Thoracic aorta (tissue), 2 donors: ENCODE measurements around the gene COLEC12. TPM values are rescaled to one million over a fixed set of nuclear protein-coding genes. Genes with fewer than 3 reads are reported as not detected.

Experiments
- ATAC-seq: fragments of 150-250 bp; one replicate; pipeline ENCODE4 v1.8.0; 2017; ENCODE audit warnings: low read depth; ENCODE audit not compliant: insufficient number of reproducible peaks, low FRiP score
- DNase-seq: peaks from one replicate; pipeline ENCODE4 v3.0.0-alpha.2; 2020; ENCODE audit warnings: low spot score
- H3K27ac ChIP-seq, 2 donors: fragments of 200-600 bp; sonication (generic); 1 replicate in 1 of 2; 2 replicates in 1 of 2; pipeline ENCODE4 v1.5.1; 2016; ENCODE audit warnings: mild to moderate bottlenecking in 2 of 2, moderate library complexity in 2 of 2
- H3K27me3 ChIP-seq: fragments of 200-600 bp; sonication (generic); replicated peaks from 2 replicates; pipeline ENCODE4 v1.6.0; 2016; ENCODE audit warnings: mild to moderate bottlenecking; ENCODE audit not compliant: insufficient read depth
- H3K36me3 ChIP-seq: fragments of 200-600 bp; sonication (generic); one replicate; pipeline ENCODE4 v1.5.1; 2016
- H3K4me1 ChIP-seq, 2 donors: fragments of 200-600 bp; sonication (generic); 1 replicate in 1 of 2; 2 replicates in 1 of 2; pipeline versions ENCODE4 v1.5.1 to v1.6.0; 2016; ENCODE audit warnings: low read depth in 2 of 2, mild to moderate bottlenecking in 1 of 2; ENCODE audit not compliant: control insufficient read depth in 1 of 2
- H3K4me3 ChIP-seq: fragments of 200-600 bp; sonication (generic); 2 replicates; pipeline ENCODE4 v1.5.1; 2016; ENCODE audit warnings: mild to moderate bottlenecking
- H3K9me3 ChIP-seq: fragments of 200-600 bp; sonication (generic); 2 replicates; pipeline ENCODE4 v1.5.1; 2016
- total RNA-seq, 2 donors: library from RNA; depleted of rRNA; stranded (reverse); fragments of >200 nt; gene quantifications; one replicate each; pipeline versions ENCODE4 v1.1.0 to v1.2.3, GENCODE V29; 2016
- TF ChIP-seq, protein P1 (sequence below): fragments of 200-600 bp; sonication (generic); IDR thresholded peaks from one replicate; pipeline ENCODE4 v1.5.1; 2019; ENCODE audit warnings: antibody characterized with exemption

Gene COLEC12
- total RNA-seq, 2 donors from 2014 or later = 19.3 to 21.3 TPM

DNA sequence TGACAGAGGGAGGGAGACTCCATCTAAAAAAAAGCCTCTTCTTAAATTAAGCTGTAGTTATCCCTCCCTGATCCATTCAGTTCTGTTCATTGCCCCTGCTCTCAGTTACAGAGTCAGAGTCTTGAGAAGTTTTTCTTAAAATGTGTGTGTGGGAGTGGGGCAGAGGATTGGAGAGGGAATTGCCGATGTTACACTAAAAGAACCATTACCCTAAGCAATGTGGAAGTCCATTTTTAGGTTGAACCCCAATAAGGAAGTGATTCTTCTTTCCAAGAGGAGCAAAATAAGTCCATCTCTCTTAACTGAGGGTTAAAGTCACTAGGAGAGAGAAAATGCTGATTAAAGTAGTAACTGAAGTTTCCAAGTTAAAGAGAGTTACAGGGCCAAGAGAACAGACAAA is 211.5 kb downstream of the COLEC12 start:
- Histone ChIP-seq H3K4me3 (no peak overlapping the region), H3K4me1 (no peaks in the 10 kb centered on the region), H3K9me3 (no peaks in the 10 kb centered on the region), H3K27me3 (no peaks in the 10 kb centered on the region), H3K36me3 (no peaks in the 10 kb centered on the region), H3K27ac (no peak overlapping the region)
- DNase-seq (no peak), ATAC-seq (no peak)
- TF ChIP-seq, protein P1, sequence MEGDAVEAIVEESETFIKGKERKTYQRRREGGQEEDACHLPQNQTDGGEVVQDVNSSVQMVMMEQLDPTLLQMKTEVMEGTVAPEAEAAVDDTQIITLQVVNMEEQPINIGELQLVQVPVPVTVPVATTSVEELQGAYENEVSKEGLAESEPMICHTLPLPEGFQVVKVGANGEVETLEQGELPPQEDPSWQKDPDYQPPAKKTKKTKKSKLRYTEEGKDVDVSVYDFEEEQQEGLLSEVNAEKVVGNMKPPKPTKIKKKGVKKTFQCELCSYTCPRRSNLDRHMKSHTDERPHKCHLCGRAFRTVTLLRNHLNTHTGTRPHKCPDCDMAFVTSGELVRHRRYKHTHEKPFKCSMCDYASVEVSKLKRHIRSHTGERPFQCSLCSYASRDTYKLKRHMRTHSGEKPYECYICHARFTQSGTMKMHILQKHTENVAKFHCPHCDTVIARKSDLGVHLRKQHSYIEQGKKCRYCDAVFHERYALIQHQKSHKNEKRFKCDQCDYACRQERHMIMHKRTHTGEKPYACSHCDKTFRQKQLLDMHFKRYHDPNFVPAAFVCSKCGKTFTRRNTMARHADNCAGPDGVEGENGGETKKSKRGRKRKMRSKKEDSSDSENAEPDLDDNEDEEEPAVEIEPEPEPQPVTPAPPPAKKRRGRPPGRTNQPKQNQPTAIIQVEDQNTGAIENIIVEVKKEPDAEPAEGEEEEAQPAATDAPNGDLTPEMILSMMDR = no peak

DNA sequence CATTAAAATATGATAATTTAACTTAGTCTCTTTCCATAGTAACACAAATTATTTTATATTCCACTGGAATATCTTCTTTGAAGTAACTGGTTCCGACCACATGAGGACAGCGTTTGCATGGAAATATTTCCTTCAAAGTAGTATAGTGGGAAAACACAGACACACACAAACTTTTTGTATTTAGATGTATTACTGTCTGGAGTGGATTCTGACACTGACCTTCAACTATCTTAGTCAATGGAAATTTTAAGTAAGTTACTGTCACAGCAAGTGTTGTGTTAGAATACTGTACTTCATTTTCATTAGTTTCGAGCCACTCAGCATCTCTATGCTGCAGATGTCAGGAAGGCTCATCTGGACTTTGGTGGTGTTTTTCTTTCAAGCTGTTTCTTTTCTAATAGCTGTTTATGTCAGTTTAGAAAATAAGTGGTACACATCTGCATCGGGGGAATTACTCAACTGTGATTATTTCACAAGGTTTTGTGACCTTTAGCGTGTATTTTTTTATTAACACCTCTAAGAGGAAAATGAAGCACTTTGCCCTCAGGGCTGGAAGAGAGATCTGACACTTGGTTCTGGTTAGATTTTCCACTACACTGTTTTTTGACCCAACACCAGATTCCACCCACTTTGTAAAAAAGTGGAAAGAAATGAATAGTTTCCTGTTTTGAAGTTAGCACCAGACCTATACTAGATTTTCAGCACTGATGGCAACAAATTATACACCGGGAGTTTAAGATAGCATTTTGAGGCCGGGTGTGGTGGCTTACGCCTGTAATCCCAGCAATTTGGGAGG is 213.8 kb downstream of the COLEC12 start:
- Histone ChIP-seq H3K4me1 (no peaks in the 10 kb centered on the region), H3K9me3 (no peaks in the 10 kb centered on the region), H3K27ac (no peak overlapping the region), H3K4me3 (no peak overlapping the region), H3K36me3 (no peaks in the 10 kb centered on the region), H3K27me3 (no peaks in the 10 kb centered on the region)
- TF ChIP-seq, protein P1 = peak; percentile 44
- no peak for DNase-seq
- ATAC-seq = no peak

DNA sequence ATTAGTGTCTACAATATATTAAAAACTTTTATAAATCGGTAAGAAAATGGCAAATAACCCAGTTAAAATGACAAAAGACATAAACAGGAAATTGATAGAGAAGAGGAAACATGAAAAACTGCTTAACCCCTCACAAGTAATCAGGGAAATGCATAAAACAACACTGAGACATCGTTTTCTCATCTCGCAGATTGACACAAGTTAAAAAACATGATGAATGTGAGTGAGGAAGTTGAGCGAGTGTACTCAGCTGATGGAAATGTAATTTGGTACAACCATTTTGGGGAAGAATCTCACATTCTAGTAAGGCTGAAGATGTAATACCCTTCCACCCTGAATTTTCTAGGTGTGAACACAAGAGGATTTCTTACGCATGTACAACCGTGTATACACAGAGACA is 214.7 kb downstream of the COLEC12 start:
- Histone ChIP-seq H3K27ac (no peak overlapping the region), H3K4me3 (no peak overlapping the region), H3K27me3 (no peaks in the 10 kb centered on the region), H3K4me1 (no peaks in the 10 kb centered on the region), H3K9me3 (no peaks in the 10 kb centered on the region), H3K36me3 (no peaks in the 10 kb centered on the region)
- DNase-seq = no peak
- TF ChIP-seq, protein P1 = no peak
- no peak for ATAC-seq

DNA sequence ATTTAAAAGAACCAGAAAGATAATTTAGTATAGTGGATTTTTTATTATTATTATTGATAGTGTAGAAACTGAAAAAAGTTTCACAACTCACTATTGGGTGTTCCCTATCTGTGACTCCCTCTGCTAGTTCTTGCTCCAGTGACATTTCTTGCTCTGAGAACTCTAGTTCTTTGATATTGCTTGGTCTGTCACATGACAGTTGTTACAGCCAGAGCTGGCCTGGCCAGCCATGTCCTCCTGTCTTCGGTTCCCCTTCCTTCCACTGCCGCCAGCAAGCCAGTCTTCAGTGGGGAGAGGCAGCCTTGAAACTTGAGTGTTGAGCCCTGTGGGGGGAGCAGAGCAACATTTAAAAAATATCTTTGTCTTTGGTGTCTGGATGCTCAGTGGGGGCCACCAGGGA is 225.0 kb downstream of the COLEC12 start:
- ATAC-seq = no peak
- H3K4me1 ChIP-seq = no peaks in the 10 kb centered on the region
- DNase-seq = no peak
- no peak overlapping the region for H3K27ac ChIP-seq
- TF ChIP-seq, protein P1 = no peak
- H3K27me3 ChIP-seq = no peaks in the 10 kb centered on the region
- no peaks in the 10 kb centered on the region for H3K36me3 ChIP-seq
- H3K9me3 ChIP-seq = peaks cover 4% of the 10 kb centered on the region
- H3K4me3 ChIP-seq = no peak overlapping the region

DNA sequence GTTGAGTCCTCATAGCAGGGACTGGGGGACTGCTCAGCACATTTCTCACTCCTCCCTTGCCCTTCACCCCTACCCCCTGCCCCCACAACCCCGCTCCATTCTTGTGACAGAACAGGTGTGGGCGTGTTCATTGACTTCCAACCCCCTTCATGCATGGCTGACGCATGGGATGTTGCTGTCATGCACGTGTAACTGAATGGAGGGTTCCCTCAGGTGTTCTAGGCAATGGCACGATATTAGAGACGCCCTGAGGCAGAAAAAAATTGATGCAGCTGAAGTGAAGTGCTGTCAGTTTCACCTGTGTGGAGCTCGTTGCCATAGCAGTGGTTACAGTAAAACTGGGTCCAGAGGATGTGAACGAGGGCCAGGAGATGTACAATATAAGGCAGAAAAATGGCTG is 226.2 kb downstream of the COLEC12 start:
- ATAC-seq = no peak
- H3K9me3 ChIP-seq = peaks cover 4% of the 10 kb centered on the region
- DNase-seq = no peak
- TF ChIP-seq, protein P1 = no peak
- no peaks in the 10 kb centered on the region for H3K36me3 ChIP-seq
- peaks cover 0 to 6% of the 10 kb centered on the region in 2 donors for H3K4me1 ChIP-seq
- no peaks in the 10 kb centered on the region for H3K27me3 ChIP-seq
- H3K4me3 ChIP-seq = no peak overlapping the region
- no peak overlapping the region for H3K27ac ChIP-seq
